Measurements from ENCODE around the gene KIRREL3.

DNA sequence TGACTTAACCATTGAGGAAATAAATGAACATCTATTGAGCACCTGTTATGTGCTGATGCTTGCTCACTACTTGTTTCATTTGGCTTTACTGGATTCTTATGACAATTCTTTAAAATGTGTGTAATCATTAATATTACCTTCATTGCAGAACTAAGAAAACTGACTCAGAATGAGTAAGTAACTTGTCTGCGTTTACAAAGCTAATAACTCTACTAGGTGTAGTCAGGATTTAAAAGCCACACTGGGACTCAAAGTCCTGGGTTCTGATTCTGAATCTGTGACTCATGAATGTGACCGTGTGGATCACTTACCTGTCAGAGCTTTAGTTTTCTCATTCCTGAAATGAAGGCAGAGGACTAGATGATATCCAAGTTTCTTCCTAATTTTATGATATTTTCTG, 23.4 kb upstream of the KIRREL3 start:
- TF ChIP-seq, protein P1, sequence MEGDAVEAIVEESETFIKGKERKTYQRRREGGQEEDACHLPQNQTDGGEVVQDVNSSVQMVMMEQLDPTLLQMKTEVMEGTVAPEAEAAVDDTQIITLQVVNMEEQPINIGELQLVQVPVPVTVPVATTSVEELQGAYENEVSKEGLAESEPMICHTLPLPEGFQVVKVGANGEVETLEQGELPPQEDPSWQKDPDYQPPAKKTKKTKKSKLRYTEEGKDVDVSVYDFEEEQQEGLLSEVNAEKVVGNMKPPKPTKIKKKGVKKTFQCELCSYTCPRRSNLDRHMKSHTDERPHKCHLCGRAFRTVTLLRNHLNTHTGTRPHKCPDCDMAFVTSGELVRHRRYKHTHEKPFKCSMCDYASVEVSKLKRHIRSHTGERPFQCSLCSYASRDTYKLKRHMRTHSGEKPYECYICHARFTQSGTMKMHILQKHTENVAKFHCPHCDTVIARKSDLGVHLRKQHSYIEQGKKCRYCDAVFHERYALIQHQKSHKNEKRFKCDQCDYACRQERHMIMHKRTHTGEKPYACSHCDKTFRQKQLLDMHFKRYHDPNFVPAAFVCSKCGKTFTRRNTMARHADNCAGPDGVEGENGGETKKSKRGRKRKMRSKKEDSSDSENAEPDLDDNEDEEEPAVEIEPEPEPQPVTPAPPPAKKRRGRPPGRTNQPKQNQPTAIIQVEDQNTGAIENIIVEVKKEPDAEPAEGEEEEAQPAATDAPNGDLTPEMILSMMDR (IDR thresholded peaks at IDR 0.05 in 8 of 11, conservative IDR thresholded peaks at IDR 0.05 in 3 of 11) = no peak
- TF ChIP-seq POLR2AphosphoS5 (IDR thresholded peaks at IDR 0.05) (no peak), POLR2A (IDR thresholded peaks at IDR 0.05) (no peak)
